COR-L47 (cell line): ENCODE results near the gene DMRTA1.
"Not testable (repeated sequence)": the region's sequence is repeated elsewhere in the genome, so short reads cannot be mapped to it uniquely, and the experiment has no call there.

Source experiments
- DNase-seq: peaks from one replicate; lab custom pipeline; 2025; lab: John Stamatoyannopoulos, UW

Gene DMRTA1

GRCh38 chr9:22457448-22457847 is 10.8 kb downstream of the DMRTA1 start:
- DNase-seq, result peak; percentile 46

- DNase-seq, result no peak
Observed at GRCh38 chr9:22463205-22463604, 16.6 kb downstream of the DMRTA1 start.

- peak; percentile 68 for DNase-seq
Observed at GRCh38 chr9:22469928-22470544, 23.4 kb downstream of the DMRTA1 start.

GRCh38 chr9:22481566-22481965 is 34.9 kb downstream of the DMRTA1 start:
- DNase-seq, result no peak

- DNase-seq, result peak; percentile 79
Observed at GRCh38 chr9:22483528-22484070, 37.0 kb downstream of the DMRTA1 start.

GRCh38 chr9:22496197-22496596 is 49.6 kb downstream of the DMRTA1 start:
- DNase-seq, result not testable (repeated sequence)
